Right lobe of liver (tissue), 6 donors: ENCODE results near the gene HOXA2. TPM values are rescaled to one million over a fixed set of nuclear protein-coding genes. Genes with fewer than 3 reads are reported as not detected.
A peak's percentile ranks its signal among the peaks of the same experiment; 100 is the strongest.

Source experiments
- ATAC-seq, 4 donors: fragments of 200-7000 bp; cut with Tn5 transposase; one replicate each; pipeline ENCODE4 v1.9.1; 2020; ENCODE audit warnings: mild to moderate bottlenecking in 4 of 4, moderate library complexity in 4 of 4
- DNase-seq, 3 donors: peaks; one replicate each; pipeline ENCODE4 v3.0.0-alpha.2; 2020
- H3K27ac ChIP-seq, 3 donors: fragments of 200-600 bp; one replicate each; pipeline ENCODE4 v1.8.0; 2022
- H3K27me3 ChIP-seq, 2 donors: fragments of 200-600 bp; one replicate each; pipeline ENCODE4 v1.8.0; 2022
- H3K36me3 ChIP-seq, 4 donors: fragments of 200-600 bp; sonication (generic) in 1 of 4; one replicate each; pipeline versions ENCODE4 v1.5.1 to v1.8.0; 2017 to 2022; ENCODE audit warnings: control low read depth in 1 of 4
- H3K4me1 ChIP-seq, 4 donors: fragments of 200-600 bp; sonication (generic) in 1 of 4; one replicate each; pipeline versions ENCODE4 v1.5.1 to v1.8.0; 2017 to 2022; ENCODE audit warnings: control low read depth in 1 of 4
- H3K4me3 ChIP-seq, 3 donors: fragments of 200-600 bp; one replicate each; pipeline ENCODE4 v1.8.0; 2022
- H3K9me3 ChIP-seq, 4 donors: fragments of 200-600 bp; sonication (generic) in 1 of 4; one replicate each; pipeline versions ENCODE4 v1.5.1 to v1.8.0; 2017 to 2022; ENCODE audit warnings: control low read depth in 1 of 4
- CTCF ChIP-seq, 4 donors: fragments of 200-600 bp in 3 of 4; fragments of 450-650 bp in 1 of 4; IDR thresholded peaks; one replicate each; pipeline versions ENCODE4 v1.5.1 to v1.8.0; 2016 to 2022; ENCODE audit warnings: antibody characterized with exemption in 4 of 4, mild to moderate bottlenecking in 2 of 4
- POLR2A ChIP-seq: fragments of 450-650 bp; IDR thresholded peaks from one replicate; pipeline ENCODE4 v1.6.1; 2017; ENCODE audit warnings: antibody characterized with exemption, mild to moderate bottlenecking
- WGBS: methylation state at CpG from one replicate; pipeline ENCODE4 v1.1.6; 2018; ENCODE audit warnings: low coverage, low lambda C conversion rate; ENCODE audit not compliant: insufficient coverage; ENCODE audit errors: missing lambda C conversion rate; 5-methylcytosine and 5-hydroxymethylcytosine counted together
- intact Hi-C, 2 donors: fragments of 100-400 bp; cut with DNase I; formaldehyde crosslinking; loops; one replicate each; pipeline versions ENCODE4 v1.11.2 to v1.14.1; 2022
- total RNA-seq, 6 experiments: library from RNA; depleted of rRNA in 2 of 6; stranded (reverse); fragments of >200 nt in 2 of 6; fragmentation: NEBNext Ultra II Directional in 3 of 6; extraction: Animal tissue kit (Norgen Biotek cat#: 25700) in 3 of 6; gene quantifications; one replicate each; pipeline versions ENCODE4 v1.1.0 to v1.2.4, GENCODE V29; 2016 to 2023
- donor health status: DM: no; HTN: yes; CAD: no.
- donor health status: DM: no; HTN: no; CAD: no.
- donor health status: DM: no; HTN: no; CAD: no.
- donor health status: DM: no; HTN: yes; CAD: no.
- donor health status: DM: no; HTN: yes; CAD: no.

HOXA2 gene
- total RNA-seq, 6 experiments from 2014 or later, result 0.16 to 0.19 (median 0.17) TPM; not detected in 3

GRCh38 chr7:27115221-27116026 is 12.9 kb upstream of the HOXA2 start:
- intact Hi-C loops, result no loop called here
- Histone ChIP-seq H3K36me3 (no peaks in the 10 kb centered on the region), H3K27me3 (peaks cover 0 to 14% of the 10 kb centered on the region in 2 donors), H3K9me3 (no peaks in the 10 kb centered on the region), H3K4me1 (peaks cover 0 to 4% (median 0%) of the 10 kb centered on the region in 4 donors), H3K4me3 (peak overlapping the region; percentile 6 to 30 (median 12)), H3K27ac (peak overlapping the region; percentile 50 to 81 (median 59))
- TF ChIP-seq POLR2A (no peak), CTCF (IDR thresholded peaks at IDR 0.05) (no peak)
- ATAC-seq (peak in 1 of 4 donors; percentile 6), DNase-seq (no peak)
- 34% methylated on average over 22 of the region's 45 CpGs for WGBS

- Histone ChIP-seq H3K27me3 (peaks cover 0 to 16% of the 10 kb centered on the region in 2 donors), H3K36me3 (no peaks in the 10 kb centered on the region), H3K4me3 (peak overlapping the region; percentile 6 to 30 (median 12)), H3K27ac (peak overlapping the region; percentile 50 to 81 (median 59)), H3K9me3 (no peaks in the 10 kb centered on the region), H3K4me1 (peaks cover 0 to 4% (median 0%) of the 10 kb centered on the region in 4 donors)
- DNase-seq (no peak), ATAC-seq (no peak)
- no peak for TF ChIP-seq CTCF (IDR thresholded peaks at IDR 0.05)
- no peak for TF ChIP-seq POLR2A
- intact Hi-C loops, result no loop called here
- 27% methylated on average over 6 of the region's 6 CpGs for WGBS
Observed at GRCh38 chr7:27114881-27115220, 12.4 kb upstream of the HOXA2 start.

- peak overlapping the region; percentile 60 to 83 (median 60) for H3K27ac ChIP-seq
- no peaks in the 10 kb centered on the region for H3K36me3 ChIP-seq
- H3K9me3 ChIP-seq, result no peaks in the 10 kb centered on the region
- peak overlapping the region; percentile 27 to 40 (median 31) for H3K4me3 ChIP-seq
- WGBS, result 16% methylated on average over 21 of the region's 26 CpGs
- H3K4me1 ChIP-seq, result peaks cover 0 to 4% (median 0%) of the 10 kb centered on the region in 4 donors
- intact Hi-C loops, result no loop called here
- no peak for TF ChIP-seq CTCF (IDR thresholded peaks at IDR 0.05)
- no peak for TF ChIP-seq POLR2A
- H3K27me3 ChIP-seq, result peaks cover 0 to 16% of the 10 kb centered on the region in 2 donors
- ATAC-seq (peak; percentile 19 to 61 (median 52)), DNase-seq (peak in 1 of 3 donors; percentile 58)
Observed at GRCh38 chr7:27113991-27114769, 11.7 kb upstream of the HOXA2 start.

GRCh38 chr7:27112955-27113949 is 10.8 kb upstream of the HOXA2 start:
- WGBS, result 29% methylated on average over 18 of the region's 57 CpGs
- DNase-seq, result peak; percentile 61 to 69 (median 63)

More at GRCh38 chr7:27112955-27113949, 10.8 kb upstream of the HOXA2 start:
- Histone ChIP-seq H3K27me3 (peaks cover 0 to 15% of the 10 kb centered on the region in 2 donors), H3K4me3 (peak overlapping the region; percentile 27 to 40 (median 31)), H3K4me1 (peaks cover 0 to 4% (median 0%) of the 10 kb centered on the region in 4 donors), H3K36me3 (no peaks in the 10 kb centered on the region), H3K9me3 (no peaks in the 10 kb centered on the region), H3K27ac (peak overlapping the region; percentile 60 to 83 (median 60))
- ATAC-seq, result peak; percentile 48 to 59 (median 52)
- intact Hi-C loops, result no loop called here
- TF ChIP-seq CTCF (IDR thresholded peaks at IDR 0.05) (no peak), POLR2A (peak; percentile 34)
